NK-92 treated with Interleukin-12 subunit alpha and Interleukin-12 subunit beta, amount 100 ng/mL, for 24 hours (cell line): ENCODE results near the gene USP31.

Experiments
- DNase-seq: peaks from one replicate; lab custom pipeline; 2025; lab: John Stamatoyannopoulos, UW

USP31 gene

GRCh38 chr16:23092072-23092800 lies 57.0 kb downstream of the USP31 start:
- DNase-seq, result no peak

GRCh38 chr16:23089111-23089510 lies 60.1 kb downstream of the USP31 start:
- DNase-seq, result no peak

GRCh38 chr16:23088018-23088417 lies 61.2 kb downstream of the USP31 start:
- no peak for DNase-seq

GRCh38 chr16:23085949-23086348 lies 63.3 kb downstream of the USP31 start:
- no peak for DNase-seq

- DNase-seq, result no peak
Measured at GRCh38 chr16:23082161-23082788, 67.0 kb downstream of the USP31 start.

- DNase-seq, result no peak
Measured at GRCh38 chr16:23081675-23082119, 67.6 kb downstream of the USP31 start.

GRCh38 chr16:23080747-23081146 lies 68.5 kb downstream of the USP31 start:
- DNase-seq, result no peak

- no peak for DNase-seq
Measured at GRCh38 chr16:23080329-23080728, 68.9 kb downstream of the USP31 start.

- DNase-seq, result no peak
Measured at GRCh38 chr16:23079675-23080301, 69.5 kb downstream of the USP31 start.

- DNase-seq, result no peak
Measured at GRCh38 chr16:23074423-23074822, 74.8 kb downstream of the USP31 start.

GRCh38 chr16:23072769-23073549 lies 76.3 kb downstream of the USP31 start:
- DNase-seq, result no peak

GRCh38 chr16:23072084-23072599 lies 77.1 kb downstream of the USP31 start:
- DNase-seq, result no peak

- DNase-seq, result no peak
Measured at GRCh38 chr16:23071196-23072083, 77.8 kb downstream of the USP31 start.

GRCh38 chr16:23069844-23070243 lies 79.4 kb downstream of the USP31 start:
- DNase-seq, result no peak

GRCh38 chr16:23068079-23068736 lies 81.0 kb downstream of the USP31 start:
- DNase-seq, result no peak

GRCh38 chr16:23066676-23067075 lies 82.6 kb downstream of the USP31 start:
- no peak for DNase-seq

- DNase-seq, result no peak
Measured at GRCh38 chr16:23064639-23065038, 84.6 kb downstream of the USP31 start.

GRCh38 chr16:23062524-23062923 lies 86.7 kb downstream of the USP31 start:
- no peak for DNase-seq

- no peak for DNase-seq
Measured at GRCh38 chr16:23061669-23062068, 87.6 kb downstream of the USP31 start.

GRCh38 chr16:23060458-23061320 lies 88.6 kb downstream of the USP31 start:
- DNase-seq, result peak; percentile 34
